Measurements from ENCODE around the gene IGFALS.

IGFALS gene

GRCh38 chr16:1764971-1765370 lies 28.5 kb downstream of the IGFALS start:
- no peak for DNase-seq (ENCODE audit: low spot score)

GRCh38 chr16:1763521-1764511 lies 29.7 kb downstream of the IGFALS start:
- no peak for DNase-seq (ENCODE audit: low spot score)

- DNase-seq (ENCODE audit: low spot score): no peak
Observed at GRCh38 chr16:1762879-1763520, 30.5 kb downstream of the IGFALS start.

GRCh38 chr16:1762196-1762878 lies 31.2 kb downstream of the IGFALS start:
- no peak for DNase-seq (ENCODE audit: low spot score)

GRCh38 chr16:1761751-1762150 lies 31.8 kb downstream of the IGFALS start:
- DNase-seq (ENCODE audit: low spot score): no peak

- no peak for DNase-seq (ENCODE audit: low spot score)
Observed at GRCh38 chr16:1760911-1761310, 32.6 kb downstream of the IGFALS start.

GRCh38 chr16:1759511-1759910 lies 34.0 kb downstream of the IGFALS start:
- no peak for DNase-seq (ENCODE audit: low spot score)

- no peak for DNase-seq (ENCODE audit: low spot score)
Observed at GRCh38 chr16:1758923-1759322, 34.6 kb downstream of the IGFALS start.

- DNase-seq (ENCODE audit: low spot score): no peak
Observed at GRCh38 chr16:1757714-1758461, 35.6 kb downstream of the IGFALS start.

- DNase-seq (ENCODE audit: low spot score): no peak
Observed at GRCh38 chr16:1754204-1754603, 39.3 kb downstream of the IGFALS start.

- no peak for DNase-seq (ENCODE audit: low spot score)
Observed at GRCh38 chr16:1752853-1753252, 40.7 kb downstream of the IGFALS start.

- no peak for DNase-seq (ENCODE audit: low spot score)
Observed at GRCh38 chr16:1751946-1752345, 41.6 kb downstream of the IGFALS start.

- DNase-seq (ENCODE audit: low spot score): no peak
Observed at GRCh38 chr16:1749152-1750117, 44.1 kb downstream of the IGFALS start.

- no peak for DNase-seq (ENCODE audit: low spot score)
Observed at GRCh38 chr16:1747934-1748333, 45.6 kb downstream of the IGFALS start.

- no peak for DNase-seq (ENCODE audit: low spot score)
Observed at GRCh38 chr16:1746693-1747195, 46.8 kb downstream of the IGFALS start.

- no peak for DNase-seq (ENCODE audit: low spot score)
Observed at GRCh38 chr16:1745900-1746692, 47.4 kb downstream of the IGFALS start.

- DNase-seq (ENCODE audit: low spot score): no peak
Observed at GRCh38 chr16:1745181-1745899, 48.2 kb downstream of the IGFALS start.

GRCh38 chr16:1744338-1744840 lies 49.1 kb downstream of the IGFALS start:
- DNase-seq (ENCODE audit: low spot score): no peak

Measured in CD4-positive, alpha-beta T cell treated with Interleukin-2 at 100 ng/mL for 4 hours (primary cell).